ENCODE results near the gene PTPRN2. TPM values are rescaled to one million over a fixed set of nuclear protein-coding genes. Genes with fewer than 3 reads are reported as not detected.

Gene PTPRN2
- total and polyA plus RNA-seq, 7 donors = 0.47 to 0.82 (median 0.51) TPM

- DNase-seq (no peak), ATAC-seq (no peak)
- no peaks in the 10 kb centered on the region for H3K9me3 ChIP-seq
- 68 to 72% (median 70%) methylated on average over 13 of the region's 13 CpGs for WGBS, 3 donors
- H3K27me3 ChIP-seq (ENCODE audit: insufficient read depth in 3 of 3, low read length in 2 of 3) = peaks cover 0 to 4% (median 0%) of the 10 kb centered on the region in 3 donors
- no peak overlapping the region for H3K27ac ChIP-seq
- no peak overlapping the region for H3K4me3 ChIP-seq
- H3K36me3 ChIP-seq (ENCODE audit: insufficient read depth in 1 of 2, low read depth in 1 of 2) = no peaks in the 10 kb centered on the region
- intact Hi-C loops (cut with DNase I) = no loop called here
- TF ChIP-seq, protein P1, sequence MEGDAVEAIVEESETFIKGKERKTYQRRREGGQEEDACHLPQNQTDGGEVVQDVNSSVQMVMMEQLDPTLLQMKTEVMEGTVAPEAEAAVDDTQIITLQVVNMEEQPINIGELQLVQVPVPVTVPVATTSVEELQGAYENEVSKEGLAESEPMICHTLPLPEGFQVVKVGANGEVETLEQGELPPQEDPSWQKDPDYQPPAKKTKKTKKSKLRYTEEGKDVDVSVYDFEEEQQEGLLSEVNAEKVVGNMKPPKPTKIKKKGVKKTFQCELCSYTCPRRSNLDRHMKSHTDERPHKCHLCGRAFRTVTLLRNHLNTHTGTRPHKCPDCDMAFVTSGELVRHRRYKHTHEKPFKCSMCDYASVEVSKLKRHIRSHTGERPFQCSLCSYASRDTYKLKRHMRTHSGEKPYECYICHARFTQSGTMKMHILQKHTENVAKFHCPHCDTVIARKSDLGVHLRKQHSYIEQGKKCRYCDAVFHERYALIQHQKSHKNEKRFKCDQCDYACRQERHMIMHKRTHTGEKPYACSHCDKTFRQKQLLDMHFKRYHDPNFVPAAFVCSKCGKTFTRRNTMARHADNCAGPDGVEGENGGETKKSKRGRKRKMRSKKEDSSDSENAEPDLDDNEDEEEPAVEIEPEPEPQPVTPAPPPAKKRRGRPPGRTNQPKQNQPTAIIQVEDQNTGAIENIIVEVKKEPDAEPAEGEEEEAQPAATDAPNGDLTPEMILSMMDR (IDR thresholded peaks at IDR 0.05) = no peak
- no peaks in the 10 kb centered on the region for H3K4me1 ChIP-seq
Measured at GRCh38 chr7:158541346-158542010, 46.1 kb downstream of the PTPRN2 start.

GRCh38 chr7:158539711-158540146 is 47.9 kb downstream of the PTPRN2 start:
- H3K27ac ChIP-seq = no peak overlapping the region
- ATAC-seq (no peak), DNase-seq (no peak)
- no peak overlapping the region for H3K4me3 ChIP-seq
- 38 to 52% (median 45%) methylated on average over 12 of the region's 12 CpGs for WGBS, 3 donors
- TF ChIP-seq, protein P1 (IDR thresholded peaks at IDR 0.05) = no peak
- H3K9me3 ChIP-seq = no peaks in the 10 kb centered on the region
- intact Hi-C loops (cut with DNase I) = no loop called here
- no peaks in the 10 kb centered on the region for H3K36me3 ChIP-seq (ENCODE audit: insufficient read depth in 1 of 2, low read depth in 1 of 2)
- H3K27me3 ChIP-seq (ENCODE audit: insufficient read depth in 3 of 3, low read length in 2 of 3) = peaks cover 0 to 4% (median 0%) of the 10 kb centered on the region in 3 donors
- H3K4me1 ChIP-seq = no peaks in the 10 kb centered on the region

- 87 to 88% (median 88%) methylated on average over 36 of the region's 36 CpGs for WGBS, 3 donors
- peaks cover 0 to 4% (median 0%) of the 10 kb centered on the region in 3 donors for H3K27me3 ChIP-seq (ENCODE audit: insufficient read depth in 3 of 3, low read length in 2 of 3)
- no peaks in the 10 kb centered on the region for H3K4me1 ChIP-seq
- intact Hi-C loops (cut with DNase I) = no loop called here
- no peak overlapping the region for H3K27ac ChIP-seq
- H3K4me3 ChIP-seq = no peak overlapping the region
- TF ChIP-seq, protein P1 (IDR thresholded peaks at IDR 0.05) = no peak
- H3K9me3 ChIP-seq = no peaks in the 10 kb centered on the region
- DNase-seq = no peak
- no peaks in the 10 kb centered on the region for H3K36me3 ChIP-seq (ENCODE audit: insufficient read depth in 1 of 2, low read depth in 1 of 2)
- no peak for ATAC-seq
Measured at GRCh38 chr7:158538156-158538946, 49.3 kb downstream of the PTPRN2 start.

GRCh38 chr7:158537516-158537882 is 50.1 kb downstream of the PTPRN2 start:
- H3K4me3 ChIP-seq = no peak overlapping the region
- no peaks in the 10 kb centered on the region for H3K36me3 ChIP-seq (ENCODE audit: insufficient read depth in 1 of 2, low read depth in 1 of 2)
- no peaks in the 10 kb centered on the region for H3K4me1 ChIP-seq
- H3K9me3 ChIP-seq = no peaks in the 10 kb centered on the region
- DNase-seq = no peak
- H3K27me3 ChIP-seq (ENCODE audit: insufficient read depth in 3 of 3, low read length in 2 of 3) = peaks cover 0 to 4% (median 0%) of the 10 kb centered on the region in 3 donors
- no peak overlapping the region for H3K27ac ChIP-seq
- intact Hi-C loops (cut with DNase I) = no loop called here
- ATAC-seq = no peak
- TF ChIP-seq, protein P1 (IDR thresholded peaks at IDR 0.05) = no peak
- WGBS, 3 donors = 68 to 75% (median 73%) methylated on average over 7 of the region's 7 CpGs

Data from psoas muscle (tissue), 8 donors.